Head of caudate nucleus (tissue), 42 donors: ENCODE data around the gene CEP89.
A peak's percentile ranks its signal among the peaks of the same experiment; 100 is the strongest.
"Not testable (repeated sequence)": the region's sequence is repeated elsewhere in the genome, so short reads cannot be mapped to it uniquely, and the experiment has no call there.

Experiments used
- DNase-seq, 42 donors: peaks; one replicate each; pipeline versions ENCODE4 v3.0.0 to v3.0.0-alpha.2; 2020 to 2021; ENCODE audit warnings: mixed read lengths in 7 of 42
- intact Hi-C: fragments of 100-400 bp; cut with DNase I; formaldehyde crosslinking; loops from one replicate; pipeline ENCODE4 v1.15.0; 2022

The CEP89 gene

GRCh38 chr19:32863301-32863700 is 108.5 kb downstream of the CEP89 start:
- intact Hi-C loops: no loop called here
- DNase-seq: peak in 1 of 42 donors; percentile 5

GRCh38 chr19:32862741-32863140 is 109.0 kb downstream of the CEP89 start:
- intact Hi-C loops: no loop called here
- no peak for DNase-seq

GRCh38 chr19:32862173-32862572 is 109.6 kb downstream of the CEP89 start:
- intact Hi-C loops: no loop called here
- peak in 1 of 42 donors; percentile 10 for DNase-seq

- intact Hi-C loops: no loop called here
- DNase-seq: peak in 1 of 42 donors; percentile 3
Observed at GRCh38 chr19:32861596-32861995, 110.2 kb downstream of the CEP89 start.

- DNase-seq: peak in 2 of 42 donors; percentile 1 to 13
- intact Hi-C loops: no loop called here
Observed at GRCh38 chr19:32859591-32859990, 112.2 kb downstream of the CEP89 start.

GRCh38 chr19:32858559-32858958 is 113.2 kb downstream of the CEP89 start:
- intact Hi-C loops: no loop called here

GRCh38 chr19:32858155-32858554 is 113.6 kb downstream of the CEP89 start:
- DNase-seq: peak in 1 of 42 donors; percentile 9
- intact Hi-C loops: no loop called here

More at GRCh38 chr19:32858559-32858958, 113.2 kb downstream of the CEP89 start:
- peak in 2 of 42 donors; percentile 0 to 16 for DNase-seq

- DNase-seq: no peak
- intact Hi-C loops: no loop called here
Observed at GRCh38 chr19:32857584-32857983, 114.2 kb downstream of the CEP89 start.

- DNase-seq: peak in 1 of 42 donors; percentile 10
- intact Hi-C loops: not testable (repeated sequence)
Observed at GRCh38 chr19:32856818-32857217, 114.9 kb downstream of the CEP89 start.

- no peak for DNase-seq
- intact Hi-C loops: no loop called here
Observed at GRCh38 chr19:32852216-32852615, 119.5 kb downstream of the CEP89 start.

- DNase-seq, intact Hi-C loops: not testable (repeated sequence)
Observed at GRCh38 chr19:32848035-32848434, 123.7 kb downstream of the CEP89 start.

GRCh38 chr19:32843716-32844245 is 128.0 kb downstream of the CEP89 start:
- intact Hi-C loops: no loop called here
- peak in 1 of 42 donors; percentile 8 for DNase-seq

- intact Hi-C loops: no loop called here
- DNase-seq: no peak
Observed at GRCh38 chr19:32842061-32842460, 129.7 kb downstream of the CEP89 start.

- intact Hi-C loops: no loop called here
- DNase-seq: peak in 18 of 42 donors; percentile 8 to 64 (median 34)
Observed at GRCh38 chr19:32837531-32837930, 134.2 kb downstream of the CEP89 start.

GRCh38 chr19:32833388-32833787 is 138.4 kb downstream of the CEP89 start:
- DNase-seq, intact Hi-C loops: not testable (repeated sequence)

GRCh38 chr19:32832825-32833224 is 138.9 kb downstream of the CEP89 start:
- DNase-seq, intact Hi-C loops: not testable (repeated sequence)

- intact Hi-C loops, DNase-seq: not testable (repeated sequence)
Observed at GRCh38 chr19:32832094-32832493, 139.7 kb downstream of the CEP89 start.

GRCh38 chr19:32831611-32832010 is 140.1 kb downstream of the CEP89 start:
- intact Hi-C loops: no loop called here
- DNase-seq: no peak

- DNase-seq: peak in 1 of 42 donors; percentile 16
- intact Hi-C loops: no loop called here
Observed at GRCh38 chr19:32830231-32831014, 141.3 kb downstream of the CEP89 start.

- intact Hi-C loops: no loop called here
Observed at GRCh38 chr19:32829345-32829896, 142.3 kb downstream of the CEP89 start.

More at GRCh38 chr19:32829345-32829896, 142.3 kb downstream of the CEP89 start:
- DNase-seq: peak in 1 of 42 donors; percentile 28
